SK-N-SH treated with all-trans-retinoic acid at 6 μM for 48 hours (cell line): Measurements from ENCODE around the gene NR5A2.

Source experiments
- ATAC-seq: fragments of 200-7000 bp; cut with Tn5 transposase; 3 replicates; pipeline ENCODE4 v1.9.1; 2020; ENCODE audit warnings: mild to moderate bottlenecking, moderate library complexity
- ARNTL ChIP-seq: fragments of 450-650 bp; formaldehyde crosslinking; IDR thresholded peaks from 2 replicates; pipeline ENCODE4 v1.5.0; 2020; ENCODE audit warnings: low read depth, mild to moderate bottlenecking, moderate library complexity, borderline replicate concordance
- BACH2 ChIP-seq: fragments of 250-450 bp; sonication (Bioruptor Pico); IDR thresholded peaks from 2 replicates; pipeline ENCODE4 v1.9.0; 2021; ENCODE audit warnings: mild to moderate bottlenecking, borderline replicate concordance
- CSDC2 ChIP-seq: fragments of 250-450 bp; sonication (Bioruptor Pico); IDR thresholded peaks from 2 replicates; pipeline ENCODE4 v1.5.0; 2020; ENCODE audit warnings: mild to moderate bottlenecking, moderate library complexity
- ESRRG ChIP-seq: fragments of 250-450 bp; sonication (Bioruptor Pico); IDR thresholded peaks from 2 replicates; pipeline ENCODE4 v1.6.1; 2021; ENCODE audit warnings: mild to moderate bottlenecking
- GLIS3 ChIP-seq: fragments of 250-450 bp; sonication (Bioruptor Pico); IDR thresholded peaks from 2 replicates; pipeline ENCODE4 v1.5.0; 2020; ENCODE audit warnings: mild to moderate bottlenecking, moderate library complexity
- ISL1 ChIP-seq: fragments of 250-450 bp; sonication (Bioruptor Pico); IDR thresholded peaks from 2 replicates; pipeline ENCODE4 v2.1.2; 2022; ENCODE audit warnings: mild to moderate bottlenecking, moderate library complexity
- OSR1 ChIP-seq: fragments of 250-450 bp; sonication (Bioruptor Pico); IDR thresholded peaks from 2 replicates; pipeline ENCODE4 v1.8.0; 2022; ENCODE audit warnings: moderate library complexity, mild to moderate bottlenecking, inconsistent platforms
- PPARA ChIP-seq: fragments of 250-450 bp; sonication (Bioruptor Pico); IDR thresholded peaks from 2 replicates; pipeline ENCODE4 v1.5.0; 2020; ENCODE audit warnings: mild to moderate bottlenecking, borderline replicate concordance
- RARB ChIP-seq: fragments of 250-450 bp; sonication (Bioruptor Pico); IDR thresholded peaks from 2 replicates; pipeline ENCODE4 v1.8.0; 2021; ENCODE audit warnings: mild to moderate bottlenecking, moderate library complexity
- SNAI2 ChIP-seq: fragments of 250-450 bp; sonication (Bioruptor Pico); IDR thresholded peaks from 2 replicates; pipeline ENCODE4 v1.5.0; 2020; ENCODE audit warnings: mild to moderate bottlenecking, moderate library complexity
- TCF4 ChIP-seq: fragments of 250-450 bp; sonication (Bioruptor Pico); IDR thresholded peaks from 2 replicates; pipeline ENCODE4 v1.8.0; 2021; ENCODE audit warnings: mild to moderate bottlenecking, moderate library complexity, borderline replicate concordance
- TOX ChIP-seq: fragments of 250-450 bp; sonication (Bioruptor Pico); IDR thresholded peaks from 2 replicates; pipeline ENCODE4 v1.8.0; 2021; ENCODE audit warnings: mild to moderate bottlenecking, moderate library complexity, borderline replicate concordance
- ZC3H10 ChIP-seq: fragments of 250-450 bp; sonication (Bioruptor Pico); IDR thresholded peaks from 2 replicates; pipeline ENCODE4 v1.5.1; 2021; ENCODE audit warnings: mild to moderate bottlenecking, moderate library complexity
- ZFP3 ChIP-seq: fragments of 250-450 bp; sonication (Bioruptor Pico); IDR thresholded peaks from 2 replicates; pipeline ENCODE4 v1.5.0; 2020; ENCODE audit warnings: mild to moderate bottlenecking, moderate library complexity
- ZFP30 ChIP-seq: fragments of 450-650 bp; formaldehyde crosslinking; IDR thresholded peaks from 2 replicates; pipeline ENCODE4 v1.5.0; 2022; ENCODE audit warnings: mild to moderate bottlenecking, moderate library complexity
- ZNF565 ChIP-seq: fragments of 450-650 bp; formaldehyde crosslinking; conservative IDR thresholded peaks from 2 replicates; pipeline ENCODE4 v1.5.0; 2020; ENCODE audit warnings: low read depth, mild to moderate bottlenecking, moderate library complexity
- ZNF70 ChIP-seq: fragments of 450-650 bp; formaldehyde crosslinking; IDR thresholded peaks from 2 replicates; pipeline ENCODE4 v1.5.0; 2020; ENCODE audit warnings: mild to moderate bottlenecking, moderate library complexity
- ZNF8 ChIP-seq: fragments of 450-650 bp; formaldehyde crosslinking; IDR thresholded peaks from 2 replicates; pipeline ENCODE4 v1.5.0; 2020; ENCODE audit warnings: mild to moderate bottlenecking, moderate library complexity
- TF ChIP-seq, protein P1 (sequence below): fragments of 250-450 bp; sonication (Bioruptor Pico); IDR thresholded peaks from 2 replicates; pipeline ENCODE4 v1.5.1; 2020; ENCODE audit warnings: low read depth, mild to moderate bottlenecking, moderate library complexity
- TF ChIP-seq, protein P2 (sequence below): fragments of 250-450 bp; sonication (Bioruptor Pico); IDR thresholded peaks from 2 replicates; pipeline ENCODE4 v1.5.1; 2021; ENCODE audit warnings: mild to moderate bottlenecking, moderate library complexity
- TF ChIP-seq, protein P3 (sequence below): fragments of 250-450 bp; sonication (Bioruptor Pico); IDR thresholded peaks from 2 replicates; pipeline ENCODE4 v1.8.0; 2021; ENCODE audit warnings: low read depth, mild to moderate bottlenecking, moderate library complexity, borderline replicate concordance
- TF ChIP-seq, protein P4 (sequence below): fragments of 250-450 bp; sonication (Bioruptor Pico); IDR thresholded peaks from 2 replicates; pipeline ENCODE4 v1.5.0; 2020; ENCODE audit warnings: mild to moderate bottlenecking, moderate library complexity
- TF ChIP-seq, protein P5 (sequence below): fragments of 250-450 bp; sonication (Bioruptor Pico); IDR thresholded peaks from 2 replicates; pipeline ENCODE4 v1.8.0; 2020; ENCODE audit warnings: mild to moderate bottlenecking, moderate library complexity, borderline replicate concordance

Gene NR5A2

DNA sequence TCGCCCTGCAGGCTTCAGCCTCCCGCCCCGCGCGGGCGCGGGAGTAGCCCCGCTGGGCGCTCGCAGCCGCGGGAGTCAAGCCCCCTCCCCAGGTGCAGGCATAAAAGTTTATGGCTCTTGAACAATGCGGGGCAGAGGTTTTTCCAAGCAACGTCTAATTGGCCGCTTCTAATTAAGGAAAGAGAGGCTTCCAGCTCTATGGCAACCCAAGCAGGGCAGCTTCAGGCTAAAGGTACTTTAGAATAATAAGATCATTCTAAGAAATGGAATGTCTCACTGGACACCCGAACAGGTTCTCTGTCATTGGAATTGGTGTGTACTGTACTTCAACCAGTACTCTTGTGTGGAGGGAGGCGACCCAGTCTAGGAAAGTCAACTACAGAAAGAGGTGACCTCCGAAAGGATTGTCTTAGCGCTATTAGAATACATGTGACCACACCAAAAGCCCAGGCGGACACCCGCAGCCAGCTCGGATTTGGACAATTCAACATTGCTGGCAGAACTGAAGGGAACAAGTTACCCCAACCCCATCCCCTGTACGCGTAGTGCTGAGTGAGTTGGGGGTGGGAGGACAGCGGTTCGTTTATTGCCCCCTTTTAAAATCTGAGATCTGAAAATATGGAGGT lies 12.5 kb downstream of the NR5A2 start:
- no peak for ATAC-seq
- TF ChIP-seq ZNF565 (CRISPR knock-in tag) (no peak), ZFP3 (CRISPR knock-in tag) (no peak), ZC3H10 (CRISPR knock-in tag) (no peak), SNAI2 (no peak), OSR1 (CRISPR knock-in tag) (no peak), TCF4 (CRISPR knock-in tag) (no peak), CSDC2 (CRISPR knock-in tag) (no peak), ZNF70 (CRISPR knock-in tag) (no peak), ESRRG (CRISPR knock-in tag) (no peak), PPARA (no peak), ZNF8 (CRISPR knock-in tag) (no peak), TOX (CRISPR knock-in tag) (no peak), ARNTL (no peak), RARB (CRISPR knock-in tag) (no peak), GLIS3 (CRISPR knock-in tag) (no peak)
- TF ChIP-seq, protein P1, sequence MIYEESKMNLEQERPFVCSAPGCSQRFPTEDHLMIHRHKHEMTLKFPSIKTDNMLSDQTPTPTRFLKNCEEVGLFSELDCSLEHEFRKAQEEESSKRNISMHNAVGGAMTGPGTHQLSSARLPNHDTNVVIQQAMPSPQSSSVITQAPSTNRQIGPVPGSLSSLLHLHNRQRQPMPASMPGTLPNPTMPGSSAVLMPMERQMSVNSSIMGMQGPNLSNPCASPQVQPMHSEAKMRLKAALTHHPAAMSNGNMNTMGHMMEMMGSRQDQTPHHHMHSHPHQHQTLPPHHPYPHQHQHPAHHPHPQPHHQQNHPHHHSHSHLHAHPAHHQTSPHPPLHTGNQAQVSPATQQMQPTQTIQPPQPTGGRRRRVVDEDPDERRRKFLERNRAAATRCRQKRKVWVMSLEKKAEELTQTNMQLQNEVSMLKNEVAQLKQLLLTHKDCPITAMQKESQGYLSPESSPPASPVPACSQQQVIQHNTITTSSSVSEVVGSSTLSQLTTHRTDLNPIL (CRISPR knock-in tag) = no peak
- TF ChIP-seq, protein P2, sequence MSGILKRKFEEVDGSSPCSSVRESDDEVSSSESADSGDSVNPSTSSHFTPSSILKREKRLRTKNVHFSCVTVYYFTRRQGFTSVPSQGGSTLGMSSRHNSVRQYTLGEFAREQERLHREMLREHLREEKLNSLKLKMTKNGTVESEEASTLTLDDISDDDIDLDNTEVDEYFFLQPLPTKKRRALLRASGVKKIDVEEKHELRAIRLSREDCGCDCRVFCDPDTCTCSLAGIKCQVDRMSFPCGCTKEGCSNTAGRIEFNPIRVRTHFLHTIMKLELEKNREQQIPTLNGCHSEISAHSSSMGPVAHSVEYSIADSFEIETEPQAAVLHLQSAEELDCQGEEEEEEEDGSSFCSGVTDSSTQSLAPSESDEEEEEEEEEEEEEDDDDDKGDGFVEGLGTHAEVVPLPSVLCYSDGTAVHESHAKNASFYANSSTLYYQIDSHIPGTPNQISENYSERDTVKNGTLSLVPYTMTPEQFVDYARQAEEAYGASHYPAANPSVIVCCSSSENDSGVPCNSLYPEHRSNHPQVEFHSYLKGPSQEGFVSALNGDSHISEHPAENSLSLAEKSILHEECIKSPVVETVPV = no peak

DNA sequence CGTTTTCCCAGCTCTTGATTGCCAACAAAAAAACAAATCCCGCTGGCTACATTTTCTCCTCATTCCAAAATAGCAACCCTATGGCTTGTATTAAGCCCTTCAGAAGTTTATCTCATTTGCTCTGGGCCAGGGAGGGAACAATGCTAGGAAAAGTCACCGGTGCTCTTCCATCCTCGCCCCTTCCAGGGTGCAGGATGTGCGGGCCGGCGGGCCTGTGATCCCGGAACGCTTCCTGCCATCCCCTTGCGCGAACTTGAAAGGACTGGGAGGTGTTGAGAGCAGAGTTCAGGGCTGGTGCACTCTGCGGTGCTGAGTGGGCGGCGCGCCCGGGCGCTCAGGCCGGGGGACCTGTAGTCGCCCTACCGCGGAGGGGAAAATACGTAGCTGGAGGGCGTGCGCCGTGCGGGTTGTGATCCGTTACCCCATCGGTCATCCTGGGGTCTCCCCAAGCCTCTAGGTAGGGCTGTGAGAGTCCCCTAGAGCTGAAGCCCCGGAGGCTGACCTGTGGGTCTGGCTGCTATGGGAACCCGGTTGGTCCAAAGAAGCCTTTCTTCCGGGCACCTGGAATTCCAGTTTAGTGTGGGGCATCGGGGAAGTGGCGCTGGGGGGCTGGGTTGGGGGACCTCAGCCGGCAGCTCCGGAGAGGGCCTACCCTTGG lies 13.1 kb downstream of the NR5A2 start:
- TF ChIP-seq GLIS3 (CRISPR knock-in tag) (no peak), ZNF70 (CRISPR knock-in tag) (no peak), ISL1 (CRISPR knock-in tag) (no peak), BACH2 (CRISPR knock-in tag) (no peak), ZC3H10 (CRISPR knock-in tag) (no peak), ZNF565 (CRISPR knock-in tag) (no peak), ESRRG (CRISPR knock-in tag) (no peak), TCF4 (CRISPR knock-in tag) (no peak), ARNTL (no peak), ZFP3 (CRISPR knock-in tag) (no peak), OSR1 (CRISPR knock-in tag) (no peak), CSDC2 (CRISPR knock-in tag) (no peak), ZFP30 (CRISPR knock-in tag) (no peak), TOX (CRISPR knock-in tag) (no peak)
- TF ChIP-seq, protein P1 (CRISPR knock-in tag) = no peak
- TF ChIP-seq, protein P3, sequence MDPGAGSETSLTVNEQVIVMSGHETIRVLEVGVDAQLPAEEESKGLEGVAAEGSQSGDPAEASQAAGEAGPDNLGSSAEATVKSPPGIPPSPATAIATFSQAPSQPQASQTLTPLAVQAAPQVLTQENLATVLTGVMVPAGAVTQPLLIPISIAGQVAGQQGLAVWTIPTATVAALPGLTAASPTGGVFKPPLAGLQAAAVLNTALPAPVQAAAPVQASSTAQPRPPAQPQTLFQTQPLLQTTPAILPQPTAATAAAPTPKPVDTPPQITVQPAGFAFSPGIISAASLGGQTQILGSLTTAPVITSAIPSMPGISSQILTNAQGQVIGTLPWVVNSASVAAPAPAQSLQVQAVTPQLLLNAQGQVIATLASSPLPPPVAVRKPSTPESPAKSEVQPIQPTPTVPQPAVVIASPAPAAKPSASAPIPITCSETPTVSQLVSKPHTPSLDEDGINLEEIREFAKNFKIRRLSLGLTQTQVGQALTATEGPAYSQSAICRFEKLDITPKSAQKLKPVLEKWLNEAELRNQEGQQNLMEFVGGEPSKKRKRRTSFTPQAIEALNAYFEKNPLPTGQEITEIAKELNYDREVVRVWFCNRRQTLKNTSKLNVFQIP (CRISPR knock-in tag) = no peak
- TF ChIP-seq, protein P4, sequence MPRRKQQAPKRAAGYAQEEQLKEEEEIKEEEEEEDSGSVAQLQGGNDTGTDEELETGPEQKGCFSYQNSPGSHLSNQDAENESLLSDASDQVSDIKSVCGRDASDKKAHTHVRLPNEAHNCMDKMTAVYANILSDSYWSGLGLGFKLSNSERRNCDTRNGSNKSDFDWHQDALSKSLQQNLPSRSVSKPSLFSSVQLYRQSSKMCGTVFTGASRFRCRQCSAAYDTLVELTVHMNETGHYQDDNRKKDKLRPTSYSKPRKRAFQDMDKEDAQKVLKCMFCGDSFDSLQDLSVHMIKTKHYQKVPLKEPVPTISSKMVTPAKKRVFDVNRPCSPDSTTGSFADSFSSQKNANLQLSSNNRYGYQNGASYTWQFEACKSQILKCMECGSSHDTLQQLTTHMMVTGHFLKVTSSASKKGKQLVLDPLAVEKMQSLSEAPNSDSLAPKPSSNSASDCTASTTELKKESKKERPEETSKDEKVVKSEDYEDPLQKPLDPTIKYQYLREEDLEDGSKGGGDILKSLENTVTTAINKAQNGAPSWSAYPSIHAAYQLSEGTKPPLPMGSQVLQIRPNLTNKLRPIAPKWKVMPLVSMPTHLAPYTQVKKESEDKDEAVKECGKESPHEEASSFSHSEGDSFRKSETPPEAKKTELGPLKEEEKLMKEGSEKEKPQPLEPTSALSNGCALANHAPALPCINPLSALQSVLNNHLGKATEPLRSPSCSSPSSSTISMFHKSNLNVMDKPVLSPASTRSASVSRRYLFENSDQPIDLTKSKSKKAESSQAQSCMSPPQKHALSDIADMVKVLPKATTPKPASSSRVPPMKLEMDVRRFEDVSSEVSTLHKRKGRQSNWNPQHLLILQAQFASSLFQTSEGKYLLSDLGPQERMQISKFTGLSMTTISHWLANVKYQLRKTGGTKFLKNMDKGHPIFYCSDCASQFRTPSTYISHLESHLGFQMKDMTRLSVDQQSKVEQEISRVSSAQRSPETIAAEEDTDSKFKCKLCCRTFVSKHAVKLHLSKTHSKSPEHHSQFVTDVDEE = no peak
- TF ChIP-seq, protein P2 = no peak
- TF ChIP-seq, protein P5, sequence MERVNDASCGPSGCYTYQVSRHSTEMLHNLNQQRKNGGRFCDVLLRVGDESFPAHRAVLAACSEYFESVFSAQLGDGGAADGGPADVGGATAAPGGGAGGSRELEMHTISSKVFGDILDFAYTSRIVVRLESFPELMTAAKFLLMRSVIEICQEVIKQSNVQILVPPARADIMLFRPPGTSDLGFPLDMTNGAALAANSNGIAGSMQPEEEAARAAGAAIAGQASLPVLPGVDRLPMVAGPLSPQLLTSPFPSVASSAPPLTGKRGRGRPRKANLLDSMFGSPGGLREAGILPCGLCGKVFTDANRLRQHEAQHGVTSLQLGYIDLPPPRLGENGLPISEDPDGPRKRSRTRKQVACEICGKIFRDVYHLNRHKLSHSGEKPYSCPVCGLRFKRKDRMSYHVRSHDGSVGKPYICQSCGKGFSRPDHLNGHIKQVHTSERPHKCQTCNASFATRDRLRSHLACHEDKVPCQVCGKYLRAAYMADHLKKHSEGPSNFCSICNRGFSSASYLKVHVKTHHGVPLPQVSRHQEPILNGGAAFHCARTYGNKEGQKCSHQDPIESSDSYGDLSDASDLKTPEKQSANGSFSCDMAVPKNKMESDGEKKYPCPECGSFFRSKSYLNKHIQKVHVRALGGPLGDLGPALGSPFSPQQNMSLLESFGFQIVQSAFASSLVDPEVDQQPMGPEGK (CRISPR knock-in tag) = no peak
- ATAC-seq = no peak
